Measurements from ENCODE around the gene LRCH3.

DNA sequence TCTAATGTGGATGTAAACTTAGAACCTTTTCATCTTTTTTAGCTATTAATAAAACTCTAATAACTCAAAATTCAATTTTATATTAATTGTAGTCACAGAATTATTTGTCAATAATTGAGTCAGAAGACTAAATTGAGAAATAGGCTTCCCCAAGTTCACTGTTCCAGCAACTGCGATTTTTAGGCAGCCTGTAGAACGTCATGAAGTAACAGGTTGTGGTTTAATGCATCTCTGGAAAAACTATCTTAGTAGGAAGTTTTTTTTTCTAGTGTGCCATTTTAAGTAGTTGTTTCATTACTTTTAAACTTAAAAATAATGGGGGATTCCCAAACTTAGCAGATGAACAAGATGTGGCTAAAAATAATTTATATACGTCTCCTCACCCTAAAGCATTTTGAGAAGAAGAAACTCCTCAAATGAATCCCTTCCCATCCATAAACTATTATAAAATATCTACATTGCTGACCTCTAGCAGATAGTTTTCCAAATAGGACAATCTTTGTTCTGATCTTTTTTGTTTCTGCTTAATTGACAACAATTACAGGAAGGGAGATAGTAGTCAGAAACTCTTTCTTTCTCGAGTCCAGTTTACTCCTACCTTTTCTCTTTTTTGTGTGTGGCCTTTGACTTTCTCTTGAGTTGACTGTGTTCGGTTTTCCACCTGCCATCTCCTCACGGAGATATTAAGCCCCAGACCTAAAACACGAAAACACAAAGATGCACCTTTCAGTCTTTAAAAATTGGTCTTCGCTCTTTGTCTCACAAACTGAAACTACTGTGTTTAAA lies 43.1 kb downstream of the LRCH3 start:
- TF ChIP-seq, protein P1, sequence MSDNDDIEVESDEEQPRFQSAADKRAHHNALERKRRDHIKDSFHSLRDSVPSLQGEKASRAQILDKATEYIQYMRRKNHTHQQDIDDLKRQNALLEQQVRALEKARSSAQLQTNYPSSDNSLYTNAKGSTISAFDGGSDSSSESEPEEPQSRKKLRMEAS (IDR thresholded peaks at IDR 0.05): no peak
- TF ChIP-seq YY1 (IDR thresholded peaks at IDR 0.05; ENCODE audit: low read depth) (no peak), RAD21 (IDR thresholded peaks at IDR 0.05; ENCODE audit: low read depth) (no peak), EP300 (IDR thresholded peaks at IDR 0.05; ENCODE audit: borderline replicate concordance) (no peak)
- TF ChIP-seq, protein P2, sequence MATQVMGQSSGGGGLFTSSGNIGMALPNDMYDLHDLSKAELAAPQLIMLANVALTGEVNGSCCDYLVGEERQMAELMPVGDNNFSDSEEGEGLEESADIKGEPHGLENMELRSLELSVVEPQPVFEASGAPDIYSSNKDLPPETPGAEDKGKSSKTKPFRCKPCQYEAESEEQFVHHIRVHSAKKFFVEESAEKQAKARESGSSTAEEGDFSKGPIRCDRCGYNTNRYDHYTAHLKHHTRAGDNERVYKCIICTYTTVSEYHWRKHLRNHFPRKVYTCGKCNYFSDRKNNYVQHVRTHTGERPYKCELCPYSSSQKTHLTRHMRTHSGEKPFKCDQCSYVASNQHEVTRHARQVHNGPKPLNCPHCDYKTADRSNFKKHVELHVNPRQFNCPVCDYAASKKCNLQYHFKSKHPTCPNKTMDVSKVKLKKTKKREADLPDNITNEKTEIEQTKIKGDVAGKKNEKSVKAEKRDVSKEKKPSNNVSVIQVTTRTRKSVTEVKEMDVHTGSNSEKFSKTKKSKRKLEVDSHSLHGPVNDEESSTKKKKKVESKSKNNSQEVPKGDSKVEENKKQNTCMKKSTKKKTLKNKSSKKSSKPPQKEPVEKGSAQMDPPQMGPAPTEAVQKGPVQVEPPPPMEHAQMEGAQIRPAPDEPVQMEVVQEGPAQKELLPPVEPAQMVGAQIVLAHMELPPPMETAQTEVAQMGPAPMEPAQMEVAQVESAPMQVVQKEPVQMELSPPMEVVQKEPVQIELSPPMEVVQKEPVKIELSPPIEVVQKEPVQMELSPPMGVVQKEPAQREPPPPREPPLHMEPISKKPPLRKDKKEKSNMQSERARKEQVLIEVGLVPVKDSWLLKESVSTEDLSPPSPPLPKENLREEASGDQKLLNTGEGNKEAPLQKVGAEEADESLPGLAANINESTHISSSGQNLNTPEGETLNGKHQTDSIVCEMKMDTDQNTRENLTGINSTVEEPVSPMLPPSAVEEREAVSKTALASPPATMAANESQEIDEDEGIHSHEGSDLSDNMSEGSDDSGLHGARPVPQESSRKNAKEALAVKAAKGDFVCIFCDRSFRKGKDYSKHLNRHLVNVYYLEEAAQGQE (IDR thresholded peaks at IDR 0.05; ENCODE audit: low read depth): no peak
